Fibroblast of skin of left biceps (primary cell): ENCODE results near the gene IRF4.

Experiments used
- DNase-seq, 2 experiments: peaks; one replicate each; pipeline ENCODE4 v3.0.0-alpha.2; 2013; ENCODE audit warnings: low read depth in 2 of 2

Gene IRF4

GRCh38 chr6:443621-444159 lies 52.1 kb downstream of the IRF4 start:
- no peak for DNase-seq

GRCh38 chr6:444653-445275 lies 53.2 kb downstream of the IRF4 start:
- no peak for DNase-seq

- no peak for DNase-seq
Observed at GRCh38 chr6:445571-446417, 54.2 kb downstream of the IRF4 start.

GRCh38 chr6:446418-447366 lies 55.1 kb downstream of the IRF4 start:
- DNase-seq, result no peak

- DNase-seq, result no peak
Observed at GRCh38 chr6:447381-448165, 56.0 kb downstream of the IRF4 start.

GRCh38 chr6:448296-449056 lies 56.9 kb downstream of the IRF4 start:
- DNase-seq, result no peak

- no peak for DNase-seq
Observed at GRCh38 chr6:449057-449430, 57.5 kb downstream of the IRF4 start.

- DNase-seq, result no peak
Observed at GRCh38 chr6:449486-450419, 58.2 kb downstream of the IRF4 start.

- no peak for DNase-seq
Observed at GRCh38 chr6:451336-451735, 59.8 kb downstream of the IRF4 start.

GRCh38 chr6:451847-452246 lies 60.3 kb downstream of the IRF4 start:
- no peak for DNase-seq

- DNase-seq, result no peak
Observed at GRCh38 chr6:452301-453067, 60.9 kb downstream of the IRF4 start.

GRCh38 chr6:453152-453551 lies 61.6 kb downstream of the IRF4 start:
- no peak for DNase-seq

- DNase-seq, result no peak
Observed at GRCh38 chr6:454148-454991, 62.8 kb downstream of the IRF4 start.

- DNase-seq, result no peak
Observed at GRCh38 chr6:455006-455585, 63.5 kb downstream of the IRF4 start.

GRCh38 chr6:455835-456234 lies 64.3 kb downstream of the IRF4 start:
- DNase-seq, result no peak

GRCh38 chr6:456358-456867 lies 64.9 kb downstream of the IRF4 start:
- no peak for DNase-seq

- DNase-seq, result no peak
Observed at GRCh38 chr6:456887-457286, 65.3 kb downstream of the IRF4 start.
